GM12878 (cell line): ENCODE measurements around the gene EXOSC1. TPM values are rescaled to one million over a fixed set of nuclear protein-coding genes. Genes with fewer than 3 reads are reported as not detected.

Experiments
- ATF7 ChIP-seq: fragments of 450-650 bp; IDR thresholded peaks from 2 replicates; pipeline ENCODE4 v1.6.1; 2016; ENCODE audit warnings: low read depth, mild to moderate bottlenecking
- HDGF ChIP-seq: fragments of 450-650 bp; IDR thresholded peaks from 2 replicates; pipeline ENCODE4 v1.6.1; 2016; ENCODE audit warnings: antibody characterized with exemption
- POU2F2 ChIP-seq: IDR thresholded peaks from 3 replicates; pipeline ENCODE4 v1.6.1; 2011; ENCODE audit warnings: low read depth, mild to moderate bottlenecking, low read length, borderline replicate concordance
- USF2 ChIP-seq: IDR thresholded peaks from 2 replicates; pipeline ENCODE4 v1.6.1; 2011; ENCODE audit warnings: low read depth, low read length, improper control_type of control experiment, borderline replicate concordance
- ZNF622 ChIP-seq: fragments of 450-650 bp; IDR thresholded peaks from 2 replicates; pipeline ENCODE4 v1.6.1; 2017; ENCODE audit warnings: mild to moderate bottlenecking, inconsistent platforms
- polyA plus RNA-seq, 11 experiments: library from polyadenylated mRNA; depleted of rRNA in 4 of 11; unstranded in 6 of 11; stranded (reverse) in 5 of 11; fragments of >200 nt; fragmentation: Nextera tagmentation in 4 of 11; fragmentation: Illumina TruSeq in 1 of 11; extraction: Ambion mirVana in 4 of 11; extraction: Trizol in 1 of 11; gene quantifications; 1 replicate in 1 of 11; 2 replicates in 10 of 11; pipeline versions ENCODE4 v1.2.1 to v1.2.3, GENCODE V29; 2011 to 2016; ENCODE audit warnings: inconsistent platforms in 2 of 11, missing spikeins in 2 of 11, low read depth in 1 of 11
- total RNA-seq, 4 experiments: library from RNA; depleted of rRNA in 3 of 4; stranded (reverse); fragments of >200 nt in 3 of 4; fragmentation: Illumina TruSeq in 1 of 4; extraction: Trizol in 1 of 4; gene quantifications; 2 replicates each; pipeline versions ENCODE4 v1.2.1 to v1.2.3, GENCODE V29; 2013 to 2021
- TF ChIP-seq, protein P1 (sequence below): fragments of 450-650 bp; formaldehyde crosslinking; IDR thresholded peaks from 2 replicates; pipeline ENCODE4 v1.5.0; 2022; ENCODE audit warnings: mild to moderate bottlenecking, missing genetic modification characterization
- TF ChIP-seq, protein P2 (sequence below): fragments of 450-650 bp; IDR thresholded peaks from 2 replicates; pipeline ENCODE4 v1.6.1; 2017; ENCODE audit warnings: mild to moderate bottlenecking, moderate library complexity

EXOSC1 gene
- total and polyA plus RNA-seq, 10 of the 15 experiments (the other 5 are each of a cell fraction or from before 2014, with no cell fraction given) = 43.4 to 121 (median 75.1) TPM

GRCh38 chr10:97494151-97494550, 48.3 kb upstream of the EXOSC1 start (continued):
- TF ChIP-seq, protein P1, sequence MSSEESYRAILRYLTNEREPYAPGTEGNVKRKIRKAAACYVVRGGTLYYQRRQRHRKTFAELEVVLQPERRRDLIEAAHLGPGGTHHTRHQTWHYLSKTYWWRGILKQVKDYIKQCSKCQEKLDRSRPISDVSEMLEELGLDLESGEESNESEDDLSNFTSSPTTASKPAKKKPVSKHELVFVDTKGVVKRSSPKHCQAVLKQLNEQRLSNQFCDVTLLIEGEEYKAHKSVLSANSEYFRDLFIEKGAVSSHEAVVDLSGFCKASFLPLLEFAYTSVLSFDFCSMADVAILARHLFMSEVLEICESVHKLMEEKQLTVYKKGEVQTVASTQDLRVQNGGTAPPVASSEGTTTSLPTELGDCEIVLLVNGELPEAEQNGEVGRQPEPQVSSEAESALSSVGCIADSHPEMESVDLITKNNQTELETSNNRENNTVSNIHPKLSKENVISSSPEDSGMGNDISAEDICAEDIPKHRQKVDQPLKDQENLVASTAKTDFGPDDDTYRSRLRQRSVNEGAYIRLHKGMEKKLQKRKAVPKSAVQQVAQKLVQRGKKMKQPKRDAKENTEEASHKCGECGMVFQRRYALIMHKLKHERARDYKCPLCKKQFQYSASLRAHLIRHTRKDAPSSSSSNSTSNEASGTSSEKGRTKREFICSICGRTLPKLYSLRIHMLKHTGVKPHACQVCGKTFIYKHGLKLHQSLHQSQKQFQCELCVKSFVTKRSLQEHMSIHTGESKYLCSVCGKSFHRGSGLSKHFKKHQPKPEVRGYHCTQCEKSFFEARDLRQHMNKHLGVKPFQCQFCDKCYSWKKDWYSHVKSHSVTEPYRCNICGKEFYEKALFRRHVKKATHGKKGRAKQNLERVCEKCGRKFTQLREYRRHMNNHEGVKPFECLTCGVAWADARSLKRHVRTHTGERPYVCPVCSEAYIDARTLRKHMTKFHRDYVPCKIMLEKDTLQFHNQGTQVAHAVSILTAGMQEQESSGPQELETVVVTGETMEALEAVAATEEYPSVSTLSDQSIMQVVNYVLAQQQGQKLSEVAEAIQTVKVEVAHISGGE (CRISPR knock-in tag) = no peak
- TF ChIP-seq ZNF622 (no peak), USF2 (no peak), POU2F2 (no peak), HDGF (no peak), ATF7 (no peak)
- TF ChIP-seq, protein P2, sequence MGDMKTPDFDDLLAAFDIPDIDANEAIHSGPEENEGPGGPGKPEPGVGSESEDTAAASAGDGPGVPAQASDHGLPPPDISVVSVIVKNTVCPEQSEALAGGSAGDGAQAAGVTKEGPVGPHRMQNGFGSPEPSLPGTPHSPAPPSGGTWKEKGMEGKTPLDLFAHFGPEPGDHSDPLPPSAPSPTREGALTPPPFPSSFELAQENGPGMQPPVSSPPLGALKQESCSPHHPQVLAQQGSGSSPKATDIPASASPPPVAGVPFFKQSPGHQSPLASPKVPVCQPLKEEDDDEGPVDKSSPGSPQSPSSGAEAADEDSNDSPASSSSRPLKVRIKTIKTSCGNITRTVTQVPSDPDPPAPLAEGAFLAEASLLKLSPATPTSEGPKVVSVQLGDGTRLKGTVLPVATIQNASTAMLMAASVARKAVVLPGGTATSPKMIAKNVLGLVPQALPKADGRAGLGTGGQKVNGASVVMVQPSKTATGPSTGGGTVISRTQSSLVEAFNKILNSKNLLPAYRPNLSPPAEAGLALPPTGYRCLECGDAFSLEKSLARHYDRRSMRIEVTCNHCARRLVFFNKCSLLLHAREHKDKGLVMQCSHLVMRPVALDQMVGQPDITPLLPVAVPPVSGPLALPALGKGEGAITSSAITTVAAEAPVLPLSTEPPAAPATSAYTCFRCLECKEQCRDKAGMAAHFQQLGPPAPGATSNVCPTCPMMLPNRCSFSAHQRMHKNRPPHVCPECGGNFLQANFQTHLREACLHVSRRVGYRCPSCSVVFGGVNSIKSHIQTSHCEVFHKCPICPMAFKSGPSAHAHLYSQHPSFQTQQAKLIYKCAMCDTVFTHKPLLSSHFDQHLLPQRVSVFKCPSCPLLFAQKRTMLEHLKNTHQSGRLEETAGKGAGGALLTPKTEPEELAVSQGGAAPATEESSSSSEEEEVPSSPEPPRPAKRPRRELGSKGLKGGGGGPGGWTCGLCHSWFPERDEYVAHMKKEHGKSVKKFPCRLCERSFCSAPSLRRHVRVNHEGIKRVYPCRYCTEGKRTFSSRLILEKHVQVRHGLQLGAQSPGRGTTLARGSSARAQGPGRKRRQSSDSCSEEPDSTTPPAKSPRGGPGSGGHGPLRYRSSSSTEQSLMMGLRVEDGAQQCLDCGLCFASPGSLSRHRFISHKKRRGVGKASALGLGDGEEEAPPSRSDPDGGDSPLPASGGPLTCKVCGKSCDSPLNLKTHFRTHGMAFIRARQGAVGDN = no peak
